ENCODE measurements around the gene GPATCH2.

GPATCH2 gene

DNA sequence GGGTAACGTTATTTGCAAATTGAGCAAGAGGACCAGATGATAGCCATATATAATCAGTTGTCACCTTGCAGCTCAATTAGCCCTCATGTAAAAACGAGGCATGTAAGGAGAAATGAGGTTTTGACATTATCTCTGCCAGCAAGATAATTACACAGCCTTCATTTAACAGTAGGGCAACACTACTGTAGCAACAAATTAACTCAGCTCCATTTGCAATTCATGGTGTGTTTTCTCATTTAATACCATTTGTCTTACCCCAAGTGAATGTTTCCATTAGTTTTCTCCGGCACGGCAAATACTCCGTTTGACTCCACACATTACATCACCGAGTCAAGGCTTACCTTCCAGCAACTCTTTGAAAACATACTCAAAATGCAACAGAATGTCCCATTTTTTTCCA lies 66.7 kb downstream of the GPATCH2 start:
- no peaks in the 10 kb centered on the region for H3K4me1 Mint-ChIP-seq
- peaks cover 4% of the 10 kb centered on the region for H3K36me3 Mint-ChIP-seq
- no peak overlapping the region for H3K27ac Mint-ChIP-seq
- H3K4me3 Mint-ChIP-seq, result no peak overlapping the region
- ATAC-seq (ENCODE audit: low read depth) (no peak), DNase-seq (ENCODE audit: low spot score in 2 of 2) (no peak)
- H3K9me3 Mint-ChIP-seq, result no peaks in the 10 kb centered on the region
- no peaks in the 10 kb centered on the region for H3K27me3 Mint-ChIP-seq

DNA sequence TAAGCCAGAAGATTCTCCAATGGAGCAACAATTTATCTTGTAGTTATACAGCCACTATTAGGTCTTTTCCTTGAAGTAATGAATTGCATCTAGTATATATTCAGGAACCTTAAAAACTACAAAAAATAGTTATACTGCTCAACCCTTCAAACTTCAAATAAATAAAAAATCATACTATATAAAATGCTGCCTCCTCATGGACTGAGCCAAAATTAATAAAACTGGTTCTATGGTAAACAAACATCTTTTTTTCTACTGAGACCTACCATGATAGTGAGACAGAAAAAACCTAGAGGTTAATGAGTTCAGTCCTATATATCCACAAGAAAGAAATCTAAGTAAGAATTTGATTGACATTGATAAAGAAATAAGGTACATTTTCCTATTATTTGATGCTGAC lies 67.7 kb downstream of the GPATCH2 start:
- no peak overlapping the region for H3K4me3 Mint-ChIP-seq
- peaks cover 4% of the 10 kb centered on the region for H3K36me3 Mint-ChIP-seq
- no peaks in the 10 kb centered on the region for H3K4me1 Mint-ChIP-seq
- no peaks in the 10 kb centered on the region for H3K27me3 Mint-ChIP-seq
- H3K27ac Mint-ChIP-seq, result no peak overlapping the region
- DNase-seq (ENCODE audit: low spot score in 2 of 2) (no peak), ATAC-seq (ENCODE audit: low read depth) (no peak)
- H3K9me3 Mint-ChIP-seq, result no peaks in the 10 kb centered on the region

DNA sequence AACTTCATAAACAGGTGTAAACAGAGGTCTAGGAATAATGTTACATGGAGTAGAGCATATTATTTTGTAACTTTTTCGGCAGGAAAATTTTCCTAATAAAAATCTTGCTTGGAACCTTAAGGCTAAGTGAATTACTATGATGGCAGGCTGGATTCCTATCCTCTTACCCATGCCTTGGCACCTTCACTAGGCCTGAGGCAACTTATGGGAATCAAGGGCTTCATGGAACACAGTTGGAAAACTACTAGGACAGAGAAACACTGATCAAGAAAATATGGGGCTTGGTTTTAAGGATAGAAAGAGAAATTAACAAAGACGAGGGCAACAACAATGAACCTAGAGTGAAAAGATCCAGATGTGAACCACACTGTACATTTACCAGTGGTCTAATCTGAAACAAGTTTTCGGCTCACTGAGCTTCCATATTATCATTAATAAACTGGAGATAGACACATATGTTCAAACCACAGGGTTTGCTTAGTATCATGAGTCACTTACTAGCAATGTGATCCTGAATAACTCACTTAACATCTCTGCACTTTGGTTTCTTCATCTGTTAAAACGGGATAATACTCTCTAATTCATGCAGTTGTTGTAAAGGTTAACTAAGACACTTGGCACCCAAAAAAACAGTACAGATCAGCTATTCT lies 68.5 kb downstream of the GPATCH2 start:
- Mint-ChIP-seq H3K27ac (no peak overlapping the region), H3K36me3 (peaks cover 8% of the 10 kb centered on the region), H3K4me3 (no peak overlapping the region), H3K27me3 (no peaks in the 10 kb centered on the region), H3K9me3 (no peaks in the 10 kb centered on the region), H3K4me1 (no peaks in the 10 kb centered on the region)
- ATAC-seq (ENCODE audit: low read depth), result no peak
- DNase-seq (ENCODE audit: low spot score in 2 of 2), result no peak

DNA sequence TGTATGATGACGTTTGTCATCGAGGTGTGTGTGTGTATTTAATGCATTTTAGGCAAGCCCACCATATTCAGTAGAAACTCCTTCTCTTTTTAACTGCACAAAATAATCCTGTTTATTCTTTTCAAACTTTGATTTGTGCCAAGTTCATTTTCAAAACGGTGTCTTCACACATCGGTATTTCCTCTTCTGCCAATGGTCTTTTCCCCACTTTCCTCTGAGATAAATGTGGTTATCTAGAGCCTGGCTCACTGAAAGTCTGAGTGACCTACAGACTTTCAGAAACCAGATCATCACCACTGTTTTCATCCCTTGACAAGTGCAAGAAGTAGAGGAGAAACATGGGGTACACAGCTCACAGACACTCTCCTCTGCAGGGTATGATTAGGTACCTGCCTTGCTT lies 69.4 kb downstream of the GPATCH2 start:
- ATAC-seq (ENCODE audit: low read depth), result no peak
- Mint-ChIP-seq H3K36me3 (peaks cover 10% of the 10 kb centered on the region), H3K27me3 (no peaks in the 10 kb centered on the region), H3K9me3 (no peaks in the 10 kb centered on the region), H3K27ac (no peak overlapping the region), H3K4me1 (no peaks in the 10 kb centered on the region), H3K4me3 (no peak overlapping the region)
- DNase-seq (ENCODE audit: low spot score in 2 of 2), result no peak

DNA sequence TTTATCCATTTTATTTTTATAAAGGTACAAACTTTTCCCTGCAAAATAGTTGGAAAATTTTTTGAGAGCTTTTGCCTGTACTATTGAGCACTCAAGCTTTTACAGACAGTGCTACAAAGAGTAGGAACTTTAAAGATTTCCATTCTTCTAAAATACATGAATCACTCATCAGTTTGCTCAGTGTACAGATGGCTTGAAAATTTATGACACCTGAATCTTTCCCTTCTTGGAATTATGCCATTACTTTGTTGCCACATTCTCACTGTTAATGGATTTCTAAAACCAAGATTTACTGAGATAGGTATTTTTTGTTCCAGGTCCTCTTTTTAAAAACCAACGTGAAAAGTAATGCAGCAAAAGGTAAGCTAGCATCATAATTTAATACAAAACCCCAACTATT lies 76.0 kb downstream of the GPATCH2 start:
- Mint-ChIP-seq H3K9me3 (no peaks in the 10 kb centered on the region), H3K4me1 (no peaks in the 10 kb centered on the region), H3K4me3 (no peak overlapping the region), H3K27me3 (no peaks in the 10 kb centered on the region), H3K36me3 (peaks cover 6% of the 10 kb centered on the region), H3K27ac (no peak overlapping the region)
- DNase-seq (ENCODE audit: low spot score in 2 of 2) (no peak), ATAC-seq (ENCODE audit: low read depth) (no peak)

DNA sequence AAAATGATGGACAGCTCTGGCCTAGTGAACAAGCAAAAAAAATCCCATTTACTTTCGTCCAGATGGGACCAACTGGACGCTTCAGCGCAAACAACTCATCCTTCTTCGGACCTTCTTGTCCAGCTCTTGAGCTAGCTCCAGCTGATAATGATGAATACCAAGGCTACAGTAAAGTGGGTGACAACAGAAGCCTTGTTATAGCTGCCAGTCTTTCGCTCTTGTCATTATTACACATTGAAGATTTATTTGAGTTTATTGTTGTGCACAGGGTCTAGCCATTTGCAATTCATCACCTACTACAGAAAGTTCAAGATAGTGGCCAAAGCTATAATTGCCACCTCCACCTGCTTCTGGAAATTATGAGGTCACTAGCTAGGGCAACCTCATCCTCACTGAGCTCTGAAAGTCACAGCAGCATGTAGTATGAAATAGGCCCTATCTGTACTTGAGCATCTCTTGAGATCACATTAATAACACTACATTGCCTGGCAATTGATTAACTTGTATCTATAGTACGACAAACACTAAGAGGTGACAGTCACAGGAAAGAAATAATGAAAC lies 76.9 kb downstream of the GPATCH2 start:
- no peak for ATAC-seq (ENCODE audit: low read depth)
- no peak for DNase-seq (ENCODE audit: low spot score in 2 of 2)
- Mint-ChIP-seq H3K9me3 (no peaks in the 10 kb centered on the region), H3K36me3 (peaks cover 9% of the 10 kb centered on the region), H3K27me3 (no peaks in the 10 kb centered on the region), H3K4me1 (no peaks in the 10 kb centered on the region), H3K4me3 (no peak overlapping the region), H3K27ac (no peak overlapping the region)

DNA sequence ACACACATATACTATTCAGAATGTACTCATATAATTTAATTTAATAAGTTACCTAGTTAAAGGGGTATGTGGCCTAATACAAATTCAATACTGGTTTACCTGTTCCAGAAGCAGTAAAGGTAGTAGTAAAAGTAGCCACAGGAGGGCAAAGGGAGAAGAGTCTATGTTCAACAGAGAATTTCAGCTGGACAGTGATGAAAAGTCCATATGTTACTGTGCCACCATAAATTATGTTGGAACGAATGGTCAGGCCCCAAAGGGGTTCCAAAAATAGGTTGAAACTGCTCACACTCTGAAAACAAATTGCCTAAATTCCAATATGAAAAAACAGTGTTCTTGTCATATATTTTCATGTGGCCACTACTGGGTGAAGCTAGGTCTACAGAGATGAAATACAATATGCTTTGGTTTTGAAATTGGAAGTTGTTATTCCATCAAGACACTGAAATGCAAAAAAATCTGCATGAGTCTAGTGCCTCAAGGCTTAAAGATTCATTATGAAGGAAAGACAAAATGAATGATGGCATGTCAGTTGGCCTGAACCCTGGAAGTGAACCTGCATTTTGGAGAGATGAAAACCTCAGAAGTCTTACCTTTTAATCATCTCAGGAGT lies 78.4 kb downstream of the GPATCH2 start:
- ATAC-seq (ENCODE audit: low read depth) (no peak), DNase-seq (ENCODE audit: low spot score in 2 of 2) (no peak)
- Mint-ChIP-seq H3K4me3 (no peak overlapping the region), H3K4me1 (no peaks in the 10 kb centered on the region), H3K27me3 (no peaks in the 10 kb centered on the region), H3K36me3 (peaks cover 16% of the 10 kb centered on the region), H3K27ac (no peak overlapping the region), H3K9me3 (peaks cover 4% of the 10 kb centered on the region)

DNA sequence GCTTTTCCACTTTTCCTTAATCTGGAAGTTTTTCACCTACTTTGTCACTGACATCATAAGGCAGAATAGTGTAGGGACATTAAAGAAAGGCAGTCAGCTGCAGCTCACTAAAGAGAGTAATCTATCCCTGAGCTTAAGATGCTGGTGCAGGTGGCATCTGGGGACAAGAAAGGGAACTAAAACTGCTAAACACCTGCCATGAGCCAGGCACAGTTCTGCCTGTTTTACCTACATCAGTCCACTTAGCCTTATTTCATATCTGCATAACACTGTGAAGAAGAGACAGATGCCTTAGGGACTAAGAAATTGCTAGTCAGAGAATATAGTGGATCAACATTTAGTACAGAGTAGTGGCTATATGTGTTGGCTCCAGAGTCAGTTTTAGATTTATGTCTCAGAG lies 88.1 kb downstream of the GPATCH2 start:
- peaks cover 2% of the 10 kb centered on the region for H3K9me3 Mint-ChIP-seq
- no peaks in the 10 kb centered on the region for H3K27me3 Mint-ChIP-seq
- H3K27ac Mint-ChIP-seq, result no peak overlapping the region
- H3K4me3 Mint-ChIP-seq, result no peak overlapping the region
- ATAC-seq (ENCODE audit: low read depth), result peak; percentile 89
- peaks cover 8% of the 10 kb centered on the region for H3K36me3 Mint-ChIP-seq
- DNase-seq (ENCODE audit: low spot score in 2 of 2), result no peak
- H3K4me1 Mint-ChIP-seq, result peaks cover 6% of the 10 kb centered on the region

DNA sequence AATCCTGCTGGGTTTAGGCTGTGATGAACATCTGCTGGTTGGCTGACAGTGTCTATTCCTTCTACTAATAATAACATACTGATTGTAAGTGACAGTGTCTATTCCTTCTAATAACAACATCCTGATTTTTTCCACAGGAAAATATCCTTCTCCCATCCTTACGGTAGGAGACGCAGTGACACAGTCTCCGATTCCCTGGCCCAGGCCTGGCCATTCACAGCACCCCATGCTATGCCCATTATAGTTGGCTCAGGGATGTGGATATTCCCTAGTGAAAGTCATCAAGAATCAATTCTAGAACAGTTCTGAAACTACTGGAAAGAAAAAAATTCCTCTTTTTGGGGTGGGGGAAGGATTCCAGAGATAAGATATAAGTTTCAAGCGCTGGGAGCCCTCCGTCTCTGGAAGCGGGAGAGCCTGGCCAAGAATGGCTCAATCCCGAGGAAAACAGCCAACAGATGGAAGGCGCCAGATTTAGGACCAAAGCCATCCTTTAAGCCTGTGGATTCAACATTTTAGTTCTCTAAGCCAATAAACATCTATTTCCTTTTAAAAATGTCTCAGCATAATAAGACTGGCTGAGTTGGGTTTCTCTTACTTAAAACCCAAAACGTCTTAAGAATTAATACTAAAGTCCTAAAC lies 88.6 kb downstream of the GPATCH2 start:
- ATAC-seq (ENCODE audit: low read depth) (no peak), DNase-seq (ENCODE audit: low spot score in 2 of 2) (no peak)
- Mint-ChIP-seq H3K36me3 (peaks cover 6% of the 10 kb centered on the region), H3K9me3 (peaks cover 1% of the 10 kb centered on the region), H3K4me1 (peaks cover 6% of the 10 kb centered on the region), H3K27ac (no peak overlapping the region), H3K27me3 (no peaks in the 10 kb centered on the region), H3K4me3 (no peak overlapping the region)

DNA sequence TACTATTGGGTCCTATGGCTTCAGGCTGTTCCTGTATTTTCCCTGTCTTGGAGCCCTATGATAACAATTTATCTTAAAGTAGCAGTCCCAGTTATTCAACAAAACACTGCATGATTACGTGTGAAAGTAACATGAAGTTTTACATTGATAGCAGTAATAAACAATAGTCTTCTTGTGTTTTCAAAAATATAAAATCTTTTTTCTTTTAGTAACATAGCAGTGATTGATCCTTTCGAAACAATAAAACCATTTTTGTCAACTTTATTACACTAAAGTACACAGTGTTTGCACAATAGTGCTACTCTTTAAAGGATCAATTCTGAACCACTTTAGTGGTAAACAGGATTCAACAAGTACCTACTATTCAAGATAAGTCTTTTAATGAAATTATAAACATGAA lies 90.6 kb downstream of the GPATCH2 start:
- Mint-ChIP-seq H3K27me3 (no peaks in the 10 kb centered on the region), H3K36me3 (peaks cover 2% of the 10 kb centered on the region), H3K4me1 (peaks cover 6% of the 10 kb centered on the region), H3K27ac (no peak overlapping the region), H3K4me3 (no peak overlapping the region), H3K9me3 (no peaks in the 10 kb centered on the region)
- DNase-seq (ENCODE audit: low spot score in 2 of 2) (no peak), ATAC-seq (ENCODE audit: low read depth) (no peak)

DNA sequence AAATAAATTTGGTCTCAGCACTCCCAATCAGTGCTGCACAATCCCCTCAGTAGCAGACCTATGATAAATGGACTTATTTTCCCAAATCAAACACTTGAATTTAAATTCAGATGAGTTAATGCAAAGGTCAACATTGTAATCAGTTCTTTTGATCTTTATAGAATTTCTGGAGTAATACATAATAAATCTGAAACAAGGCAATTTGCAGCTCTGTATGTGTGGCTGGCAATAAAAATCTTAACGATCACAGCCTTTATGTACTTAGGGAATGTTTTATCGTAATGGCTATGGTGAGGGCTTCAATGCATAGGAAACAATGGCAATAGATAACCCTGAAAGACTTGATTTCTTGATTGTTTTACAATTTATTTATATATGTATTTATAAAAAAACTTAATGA lies 91.4 kb downstream of the GPATCH2 start:
- H3K9me3 Mint-ChIP-seq, result no peaks in the 10 kb centered on the region
- peaks cover 5% of the 10 kb centered on the region for H3K4me1 Mint-ChIP-seq
- H3K27me3 Mint-ChIP-seq, result no peaks in the 10 kb centered on the region
- no peak for ATAC-seq (ENCODE audit: low read depth)
- H3K36me3 Mint-ChIP-seq, result peaks cover 2% of the 10 kb centered on the region
- no peak overlapping the region for H3K4me3 Mint-ChIP-seq
- H3K27ac Mint-ChIP-seq, result no peak overlapping the region
- DNase-seq (ENCODE audit: low spot score in 2 of 2), result no peak

DNA sequence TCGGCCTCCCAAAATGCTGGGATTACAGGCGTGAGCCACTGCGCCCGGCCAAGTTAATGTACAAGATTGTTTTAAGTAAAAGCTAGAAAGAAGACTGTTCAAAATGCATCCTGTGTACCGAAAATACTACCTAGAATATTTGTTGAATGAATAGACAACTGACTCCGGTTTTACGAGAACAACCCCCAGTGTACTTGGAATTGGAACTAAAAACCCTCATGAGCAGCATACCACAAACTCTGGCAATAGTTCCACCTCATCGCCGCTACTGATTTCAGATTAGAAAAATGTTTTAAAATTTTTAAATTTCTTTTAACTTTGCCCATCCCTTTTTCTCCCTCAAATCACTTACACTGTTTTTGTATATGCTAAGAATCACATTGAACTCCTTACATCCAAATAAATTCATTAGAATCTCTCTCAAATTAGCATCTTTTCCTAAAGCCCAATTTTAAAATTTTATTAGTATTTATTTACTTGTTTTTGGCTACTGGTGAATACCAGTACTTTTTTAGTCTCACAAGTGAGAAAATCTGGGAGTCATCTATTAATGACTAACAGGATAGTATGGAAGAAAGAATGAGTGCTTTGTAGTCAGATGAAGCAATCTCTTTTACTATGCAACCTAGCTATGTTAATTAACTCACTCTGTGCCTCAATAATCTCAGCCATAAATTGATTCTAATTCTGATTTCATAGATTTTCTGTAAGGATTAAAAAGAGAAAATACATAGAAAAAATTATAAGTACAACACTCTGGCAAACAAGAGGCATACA lies 95.1 kb downstream of the GPATCH2 start:
- no peaks in the 10 kb centered on the region for H3K4me1 Mint-ChIP-seq
- no peak for ATAC-seq (ENCODE audit: low read depth)

DNA sequence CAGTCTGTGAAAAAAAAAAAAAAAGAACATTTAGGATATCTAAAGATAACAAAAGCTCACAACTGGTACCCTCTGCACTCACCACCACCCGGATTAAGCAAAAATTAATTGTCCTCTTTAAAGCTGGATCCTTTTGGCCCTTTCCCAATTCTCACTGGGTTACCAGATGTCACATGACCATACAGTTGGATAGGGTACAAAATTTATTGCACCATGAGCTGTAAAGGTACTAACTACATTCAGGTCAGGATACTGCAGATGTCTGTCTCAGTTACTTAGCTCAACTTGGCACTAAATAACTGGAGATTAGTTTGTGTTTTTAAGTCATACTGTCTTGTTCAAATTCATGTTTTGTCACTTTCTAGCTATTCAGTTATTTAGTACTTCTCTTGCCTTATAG lies 96.3 kb downstream of the GPATCH2 start:
- no peak for DNase-seq (ENCODE audit: low spot score in 2 of 2)
- H3K27ac Mint-ChIP-seq, result no peak overlapping the region
- no peaks in the 10 kb centered on the region for H3K4me1 Mint-ChIP-seq
- ATAC-seq (ENCODE audit: low read depth), result no peak
- no peak overlapping the region for H3K4me3 Mint-ChIP-seq
- no peaks in the 10 kb centered on the region for H3K27me3 Mint-ChIP-seq
- H3K9me3 Mint-ChIP-seq, result peaks cover 2% of the 10 kb centered on the region
- peaks cover 4% of the 10 kb centered on the region for H3K36me3 Mint-ChIP-seq

More for the DNA sequence above, 95.1 kb downstream of the GPATCH2 start:
- Mint-ChIP-seq H3K27me3 (no peaks in the 10 kb centered on the region), H3K9me3 (no peaks in the 10 kb centered on the region), H3K36me3 (peaks cover 2% of the 10 kb centered on the region), H3K27ac (no peak overlapping the region), H3K4me3 (no peak overlapping the region)
- DNase-seq (ENCODE audit: low spot score in 2 of 2), result no peak

DNA sequence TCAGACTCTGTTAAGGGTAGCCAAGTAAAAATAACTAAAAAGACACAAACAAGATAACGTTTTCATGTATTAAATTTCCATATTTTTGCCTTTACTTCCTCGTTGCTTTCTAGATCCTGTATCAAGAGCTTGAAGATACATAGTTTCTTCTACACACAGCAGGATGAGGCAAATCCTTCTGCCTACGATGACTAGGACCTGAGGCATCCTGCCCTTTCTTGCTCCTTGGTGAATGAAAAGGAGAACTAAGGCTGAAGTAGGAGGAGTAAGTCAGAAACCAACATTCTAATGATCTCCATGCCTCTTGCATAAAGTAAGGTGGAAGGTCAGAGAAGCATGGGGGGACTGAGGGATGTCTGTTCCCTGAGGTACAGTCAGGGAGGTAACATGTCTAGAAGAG lies 102.6 kb downstream of the GPATCH2 start:
- peak overlapping the region; percentile 11 for H3K27ac Mint-ChIP-seq
- no peak for DNase-seq (ENCODE audit: low spot score in 2 of 2)

More for the DNA sequence above, 102.6 kb downstream of the GPATCH2 start:
- Mint-ChIP-seq H3K9me3 (peaks cover 2% of the 10 kb centered on the region), H3K4me3 (no peak overlapping the region), H3K36me3 (peaks cover 10% of the 10 kb centered on the region), H3K27me3 (no peaks in the 10 kb centered on the region), H3K4me1 (peaks cover 3% of the 10 kb centered on the region)
- no peak for ATAC-seq (ENCODE audit: low read depth)
